Hematopoietic multipotent progenitor cell treated with erythropoietin and hydrocortisone succinate and interleukin-3 and kit ligand, for 15 days (in vitro differentiated cells): Measurements from ENCODE around the gene RBM46.

Experiments used
- DNase-seq: peaks from one replicate; pipeline ENCODE4 v3.0.0-alpha.2; 2015; ENCODE audit warnings: low spot score

The RBM46 gene

GRCh38 chr4:154781126-154781982 lies at the start of gene RBM46:
TSS of gene RBM46 (plus strand) at chr4:154781272. CDS start at chr4:154796753, 15,481 bp downstream.
- DNase-seq = no peak

GRCh38 chr4:154731756-154732155 lies 49.3 kb upstream of the RBM46 start:
- no peak for DNase-seq

GRCh38 chr4:154732669-154733068 lies 48.4 kb upstream of the RBM46 start:
- no peak for DNase-seq

- DNase-seq = no peak
These were observed 44.3 kb upstream of the RBM46 start for GRCh38 chr4:154736770-154737169.

- no peak for DNase-seq
These were observed 42.6 kb upstream of the RBM46 start for GRCh38 chr4:154738426-154738825.

GRCh38 chr4:154739111-154739510 lies 42.0 kb upstream of the RBM46 start:
- DNase-seq = no peak

GRCh38 chr4:154740462-154740861 lies 40.6 kb upstream of the RBM46 start:
- DNase-seq = no peak

GRCh38 chr4:154741131-154741665 lies 39.9 kb upstream of the RBM46 start:
- no peak for DNase-seq

- DNase-seq = no peak
These were observed 38.9 kb upstream of the RBM46 start for GRCh38 chr4:154741922-154742850.

- no peak for DNase-seq
These were observed 37.3 kb upstream of the RBM46 start, which contains the start of gene LRAT for GRCh38 chr4:154743683-154744340. TSS of gene LRAT (plus strand) at chr4:154744000. CDS start at chr4:154744327, 327 bp downstream.

- DNase-seq = no peak
These were observed 36.6 kb upstream of the RBM46 start for GRCh38 chr4:154744341-154744926.

GRCh38 chr4:154757713-154758112 lies 23.4 kb upstream of the RBM46 start:
- DNase-seq = no peak

GRCh38 chr4:154760895-154761294 lies 20.2 kb upstream of the RBM46 start:
- no peak for DNase-seq

- DNase-seq = no peak
These were observed 2.8 kb upstream of the RBM46 start for GRCh38 chr4:154778264-154778663.

GRCh38 chr4:154779362-154779947 lies 1.6 kb upstream of the RBM46 start:
- DNase-seq = no peak

GRCh38 chr4:154781983-154782293 lies 866 bp downstream of the RBM46 start:
- no peak for DNase-seq

GRCh38 chr4:154807042-154807630 lies 26.1 kb downstream of the RBM46 start:
- DNase-seq = peak; percentile 10

- DNase-seq = no peak
These were observed 37.2 kb downstream of the RBM46 start for GRCh38 chr4:154818230-154818629.

- DNase-seq = no peak
These were observed 41.7 kb downstream of the RBM46 start for GRCh38 chr4:154822775-154823174.

- no peak for DNase-seq
These were observed 55.0 kb downstream of the RBM46 start for GRCh38 chr4:154836030-154836429.

GRCh38 chr4:154836513-154836912 lies 55.4 kb downstream of the RBM46 start:
- DNase-seq = no peak
